GM13977 (cell line): Measurements from ENCODE around the gene CDK15.

ENCODE experiments used
- DNase-seq: peaks from one replicate; pipeline ENCODE4 v3.0.0; 2012; ENCODE audit warnings: low spot score
- in situ Hi-C: fragments of 300-500 bp; cut with MboI; formaldehyde crosslinking; loops from one replicate; pipeline ENCODE4 v1.12.0; 2022; ENCODE audit warnings: low sequenced_read_pairs, low pct_unique_long_range_greater_than_20kb, mixed read lengths, inconsistent platforms; ENCODE audit not compliant: unreplicated experiment
- TF ChIP-seq, protein P1 (sequence below): IDR thresholded peaks from 2 replicates; pipeline ENCODE4 v1.5.1; 2012; ENCODE audit warnings: mild to moderate bottlenecking, control low read depth; ENCODE audit not compliant: insufficient read depth; ENCODE audit errors: extremely low read depth, missing control alignments

CDK15 gene

GRCh38 chr2:201926067-201926466, 119.7 kb downstream of the CDK15 start:
- TF ChIP-seq, protein P1, sequence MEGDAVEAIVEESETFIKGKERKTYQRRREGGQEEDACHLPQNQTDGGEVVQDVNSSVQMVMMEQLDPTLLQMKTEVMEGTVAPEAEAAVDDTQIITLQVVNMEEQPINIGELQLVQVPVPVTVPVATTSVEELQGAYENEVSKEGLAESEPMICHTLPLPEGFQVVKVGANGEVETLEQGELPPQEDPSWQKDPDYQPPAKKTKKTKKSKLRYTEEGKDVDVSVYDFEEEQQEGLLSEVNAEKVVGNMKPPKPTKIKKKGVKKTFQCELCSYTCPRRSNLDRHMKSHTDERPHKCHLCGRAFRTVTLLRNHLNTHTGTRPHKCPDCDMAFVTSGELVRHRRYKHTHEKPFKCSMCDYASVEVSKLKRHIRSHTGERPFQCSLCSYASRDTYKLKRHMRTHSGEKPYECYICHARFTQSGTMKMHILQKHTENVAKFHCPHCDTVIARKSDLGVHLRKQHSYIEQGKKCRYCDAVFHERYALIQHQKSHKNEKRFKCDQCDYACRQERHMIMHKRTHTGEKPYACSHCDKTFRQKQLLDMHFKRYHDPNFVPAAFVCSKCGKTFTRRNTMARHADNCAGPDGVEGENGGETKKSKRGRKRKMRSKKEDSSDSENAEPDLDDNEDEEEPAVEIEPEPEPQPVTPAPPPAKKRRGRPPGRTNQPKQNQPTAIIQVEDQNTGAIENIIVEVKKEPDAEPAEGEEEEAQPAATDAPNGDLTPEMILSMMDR = no peak
- DNase-seq = no peak
- in situ Hi-C loops = no loop called here

DNA sequence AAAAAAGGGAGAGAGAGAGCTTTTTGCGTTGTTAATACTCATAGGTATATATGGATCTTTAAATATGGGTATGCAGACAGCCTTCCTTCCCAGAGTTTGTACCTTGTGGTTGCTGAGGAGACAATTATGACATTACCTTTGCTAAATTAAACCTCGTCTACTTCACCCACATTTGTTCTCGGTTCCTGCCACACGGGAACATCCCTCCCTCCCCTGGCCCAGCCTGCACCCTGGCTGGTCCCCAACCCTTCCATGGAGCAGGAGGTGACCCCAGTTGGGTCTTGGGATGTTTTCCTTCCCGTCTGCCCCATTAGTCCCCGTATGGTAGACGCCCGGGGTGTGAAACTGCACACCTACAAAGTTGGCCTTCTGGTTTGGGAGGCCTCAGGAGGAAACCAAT, 122.0 kb downstream of the CDK15 start:
- DNase-seq = no peak
- in situ Hi-C loops = no loop called here
- TF ChIP-seq, protein P1 = no peak

DNA sequence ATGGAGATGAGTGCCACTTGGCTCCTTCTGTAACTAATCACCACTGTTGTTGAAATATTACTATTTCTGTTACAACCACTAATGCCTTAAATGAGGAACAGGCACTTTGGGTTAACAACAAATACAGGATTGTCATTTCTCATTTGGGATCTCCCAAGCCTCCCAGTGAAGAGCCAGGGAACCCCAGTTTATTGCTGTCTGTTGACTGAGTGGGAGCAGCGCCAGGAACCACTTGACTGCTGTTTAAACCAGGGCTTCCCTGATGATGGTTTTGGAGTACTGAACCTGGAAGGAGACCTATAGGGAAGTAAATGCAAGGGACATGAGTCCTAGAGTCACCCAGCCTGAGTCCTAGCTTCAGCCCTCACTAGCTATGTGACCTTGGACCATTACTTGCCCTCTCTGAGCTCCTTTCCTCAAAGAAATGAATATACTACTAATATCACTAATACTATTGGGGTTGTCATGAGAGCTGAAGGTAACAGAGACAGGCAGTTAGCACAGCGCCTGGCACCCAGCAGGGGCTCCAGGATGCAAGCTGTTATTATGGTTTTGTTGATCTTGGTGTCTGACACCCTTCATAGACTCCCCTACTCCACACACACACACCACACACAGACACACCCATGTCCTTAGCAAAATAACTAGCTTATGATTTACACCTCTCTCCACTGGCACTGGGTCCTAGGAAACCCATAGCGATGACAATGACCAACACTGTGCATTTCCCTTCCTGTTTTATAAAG, 123.1 kb downstream of the CDK15 start:
- TF ChIP-seq, protein P1 = no peak
- no peak for DNase-seq
- in situ Hi-C loops = no loop called here

DNA sequence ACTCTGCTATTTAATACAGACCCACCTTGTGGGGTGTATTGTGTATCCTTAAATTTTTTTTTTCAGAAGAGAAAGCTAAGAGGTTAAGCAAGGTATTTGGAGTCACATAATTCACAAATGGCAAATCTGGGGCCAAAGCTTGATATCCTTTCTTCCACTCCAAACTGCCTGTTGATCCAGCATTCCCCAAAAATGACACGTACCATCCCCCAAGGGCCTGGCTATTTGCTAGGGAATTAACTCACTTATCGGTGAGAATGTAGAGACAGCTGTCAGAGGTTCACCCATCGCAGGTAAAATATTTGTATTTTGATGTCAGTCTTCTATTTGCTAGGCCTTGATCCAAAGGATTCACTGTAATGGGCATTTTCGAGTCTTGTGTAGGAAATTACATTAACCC, 123.7 kb downstream of the CDK15 start:
- in situ Hi-C loops = no loop called here
- no peak for DNase-seq
- TF ChIP-seq, protein P1 = no peak

DNA sequence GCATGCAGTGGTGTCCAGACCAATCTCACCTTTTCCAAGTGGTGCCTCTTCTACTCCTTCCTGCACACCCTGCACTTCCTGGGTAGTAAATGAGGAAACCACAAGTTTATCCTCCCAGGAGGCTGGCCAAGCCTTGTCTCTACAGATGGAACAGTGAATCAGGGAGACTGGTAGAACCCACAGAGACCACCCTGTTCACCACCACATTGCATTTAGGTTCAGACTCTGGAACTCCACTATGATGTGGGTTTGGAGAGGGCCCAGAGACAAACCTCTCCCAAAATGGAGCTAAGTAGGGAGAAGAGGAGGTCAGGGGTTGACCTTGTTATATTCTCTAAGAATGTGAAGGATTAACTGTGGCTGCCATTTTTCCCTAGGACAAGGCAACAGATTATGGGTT, 124.5 kb downstream of the CDK15 start:
- TF ChIP-seq, protein P1 = no peak
- DNase-seq = no peak
- in situ Hi-C loops = no loop called here

GRCh38 chr2:201931475-201931874, 125.1 kb downstream of the CDK15 start:
- TF ChIP-seq, protein P1 = no peak
- in situ Hi-C loops = no loop called here
- DNase-seq = no peak
